IMR-90 (cell line): Measurements from ENCODE around the gene ASF1B. TPM values are rescaled to one million over a fixed set of nuclear protein-coding genes. Genes with fewer than 3 reads are reported as not detected.

Source experiments
- ATAC-seq: fragments of 200-7000 bp; cut with Tn5 transposase; 2 replicates; pipeline ENCODE4 v1.9.1; 2020; ENCODE audit warnings: low read depth, mild to moderate bottlenecking, moderate library complexity
- BruUV-seq: library from RNA; stranded (reverse); fragments of 400-500 nt; replicated peaks from 2 replicates; lab custom pipeline; 2021; lab: Mats Ljungman, UMichigan
- CTCF ChIA-PET: fragments of 300-600 bp; formaldehyde crosslinking; extraction: SDS; loops from one replicate; lab custom pipeline; 2021; ENCODE audit warnings: antibody characterized with exemption; lab: Yijun Ruan, JAX
- POLR2A ChIA-PET: fragments of 300-600 bp; sonication (Branson Sonifier 250); formaldehyde crosslinking; loops from one replicate; lab custom pipeline; 2022; ENCODE audit warnings: antibody characterized with exemption; ENCODE audit not compliant: unreplicated experiment; lab: Charles Lee
- DNase-seq: peaks from one replicate; pipeline ENCODE4 v3.0.0; 2013
- H2AFZ ChIP-seq: replicated peaks from 2 replicates; pipeline ENCODE3; 2013; ENCODE audit warnings: low read length, mild to moderate bottlenecking; ENCODE audit not compliant: poor library complexity
- H2AK5ac ChIP-seq: 2 replicates; pipeline ENCODE4 v1.6.1; 2013; ENCODE audit warnings: low read depth, low read length, inconsistent platforms
- H2AK9ac ChIP-seq: replicated peaks from 2 replicates; pipeline ENCODE3; 2013; ENCODE audit warnings: mild to moderate bottlenecking, low read depth, low read length, moderate library complexity; ENCODE audit not compliant: poor library complexity
- H2BK120ac ChIP-seq: 2 replicates; pipeline ENCODE4 v1.6.1; 2013; ENCODE audit warnings: low read depth, low read length, inconsistent platforms
- H2BK15ac ChIP-seq: 3 replicates; pipeline ENCODE4 v1.6.1; 2013; ENCODE audit warnings: low read depth, low read length, inconsistent platforms
- H2BK20ac ChIP-seq: 2 replicates; pipeline ENCODE4 v1.6.1; 2013; ENCODE audit warnings: low read depth, mild to moderate bottlenecking, inconsistent platforms, low read length, moderate library complexity
- H2BK5ac ChIP-seq: 2 replicates; pipeline ENCODE4 v1.6.1; 2013; ENCODE audit warnings: mild to moderate bottlenecking, low read depth, low read length, inconsistent platforms; ENCODE audit not compliant: poor library complexity, severe bottlenecking
- H3K14ac ChIP-seq: replicated peaks from 2 replicates; pipeline ENCODE4 v1.6.1; 2013; ENCODE audit warnings: low read depth, low read length, inconsistent platforms
- H3K18ac ChIP-seq: 2 replicates; pipeline ENCODE4 v1.6.1; 2013; ENCODE audit warnings: low read depth, low read length, control low read depth
- H3K23ac ChIP-seq: 2 replicates; pipeline ENCODE4 v1.6.1; 2013; ENCODE audit warnings: low read depth, low read length, inconsistent platforms
- H3K27ac ChIP-seq: 2 replicates; pipeline ENCODE4 v1.5.1; 2013; ENCODE audit warnings: mild to moderate bottlenecking, control low read depth, low read length; ENCODE audit not compliant: insufficient read depth
- H3K27me3 ChIP-seq: 2 replicates; pipeline ENCODE4 v1.6.1; 2013; ENCODE audit warnings: low read length; ENCODE audit not compliant: control insufficient read depth, insufficient read depth
- H3K36me3 ChIP-seq: 2 replicates; pipeline ENCODE4 v1.6.1; 2013; ENCODE audit warnings: low read length, mixed read lengths; ENCODE audit not compliant: control insufficient read depth, insufficient read depth
- H3K4ac ChIP-seq: 2 replicates; pipeline ENCODE4 v1.6.1; 2013; ENCODE audit warnings: low read depth, low read length, inconsistent platforms
- H3K4me1 ChIP-seq: 2 replicates; pipeline ENCODE4 v1.6.1; 2013; ENCODE audit warnings: low read length, mixed read lengths; ENCODE audit not compliant: control insufficient read depth, insufficient read depth
- H3K4me2 ChIP-seq: 2 replicates; pipeline ENCODE4 v1.6.1; 2013; ENCODE audit warnings: low read depth, mild to moderate bottlenecking, control low read depth, low read length, moderate library complexity
- H3K4me3 ChIP-seq: 2 replicates; pipeline ENCODE4 v1.5.1; 2013; ENCODE audit warnings: low read depth, mild to moderate bottlenecking, control low read depth, low read length, moderate library complexity; ENCODE audit not compliant: insufficient read depth
- H3K56ac ChIP-seq: 2 replicates; pipeline ENCODE4 v1.6.1; 2013; ENCODE audit warnings: low read length, inconsistent platforms; ENCODE audit not compliant: insufficient read depth; ENCODE audit errors: extremely low read depth
- H3K79me1 ChIP-seq, 2 experiments: 2 replicates each; pipeline ENCODE4 v1.6.1; 2013; ENCODE audit warnings: low read length in 2 of 2, inconsistent platforms in 1 of 2, low read depth in 1 of 2
- H3K9ac ChIP-seq: 2 replicates; pipeline ENCODE4 v1.6.1; 2013; ENCODE audit warnings: low read depth, low read length, control low read depth
- H3K9me1 ChIP-seq: 2 replicates; pipeline ENCODE4 v1.6.1; 2013; ENCODE audit warnings: low read length, inconsistent platforms; ENCODE audit not compliant: insufficient read depth
- H3K9me3 ChIP-seq: 2 replicates; pipeline ENCODE4 v1.6.1; 2013; ENCODE audit warnings: low read length; ENCODE audit not compliant: control insufficient read depth, insufficient read depth
- H4K20me1 ChIP-seq: 2 replicates; pipeline ENCODE4 v1.6.1; 2013; ENCODE audit warnings: low read length, inconsistent platforms; ENCODE audit not compliant: insufficient read depth
- H4K5ac ChIP-seq: 2 replicates; pipeline ENCODE4 v1.6.1; 2013; ENCODE audit warnings: mild to moderate bottlenecking, low read depth, low read length, control low read depth
- H4K8ac ChIP-seq, 2 experiments: 2 replicates each; pipeline ENCODE4 v1.6.1; 2013; ENCODE audit warnings: low read depth in 2 of 2, low read length in 2 of 2, control low read depth in 1 of 2, inconsistent platforms in 1 of 2
- H4K91ac ChIP-seq: 2 replicates; pipeline ENCODE4 v1.6.1; 2013; ENCODE audit warnings: low read depth, low read length, inconsistent platforms; ENCODE audit not compliant: insufficient read depth
- BHLHE40 ChIP-seq: fragments of 150-350 bp; IDR thresholded peaks from 2 replicates; pipeline ENCODE4 v1.6.1; 2016; ENCODE audit warnings: mild to moderate bottlenecking, low read depth, low read length
- CHD1 ChIP-seq: IDR thresholded peaks from 2 replicates; pipeline ENCODE4 v1.6.1; 2012; ENCODE audit warnings: low read depth, low read length, improper control_type of control experiment
- FOS ChIP-seq: fragments of 150-350 bp; IDR thresholded peaks from 2 replicates; pipeline ENCODE4 v1.6.1; 2016; ENCODE audit warnings: low read depth, low read length
- MAZ ChIP-seq: IDR thresholded peaks from 2 replicates; pipeline ENCODE4 v1.6.1; 2012; ENCODE audit warnings: low read depth, mild to moderate bottlenecking, low read length, improper control_type of control experiment, moderate library complexity, borderline replicate concordance
- MXI1 ChIP-seq: IDR thresholded peaks from 2 replicates; pipeline ENCODE4 v1.6.1; 2012; ENCODE audit warnings: low read depth, mild to moderate bottlenecking, low read length, moderate library complexity, borderline replicate concordance
- POLR2A ChIP-seq: IDR thresholded peaks from 2 replicates; pipeline ENCODE4 v1.6.1; 2012; ENCODE audit warnings: mild to moderate bottlenecking, low read depth, low read length
- RAD21 ChIP-seq: IDR thresholded peaks from 2 replicates; pipeline ENCODE4 v1.6.1; 2012; ENCODE audit warnings: low read length, improper control_type of control experiment
- RFX5 ChIP-seq: IDR thresholded peaks from 2 replicates; pipeline ENCODE4 v1.8.0; 2012; ENCODE audit warnings: low read depth, mild to moderate bottlenecking, low read length, moderate library complexity
- SMC3 ChIP-seq: fragments of 150-350 bp; IDR thresholded peaks from 2 replicates; pipeline ENCODE4 v1.6.1; 2016; ENCODE audit warnings: low read depth, mild to moderate bottlenecking, antibody characterized with exemption, low read length, moderate library complexity
- USF2 ChIP-seq: fragments of 150-350 bp; IDR thresholded peaks from 2 replicates; pipeline ENCODE4 v1.6.1; 2017; ENCODE audit warnings: mild to moderate bottlenecking, antibody characterized with exemption, low read length, low read depth
- WGBS, 2 experiments: methylation state at CpG; one replicate each; pipeline versions ENCODE4 v1.1.5 to v1.1.7; 2013; ENCODE audit warnings: missing lambda C conversion rate in 2 of 2; ENCODE audit not compliant: insufficient read length in 1 of 2; ENCODE audit errors: extremely low coverage in 2 of 2; 5-methylcytosine and 5-hydroxymethylcytosine counted together
- dilution Hi-C: fragments of 300-500 bp; cut with HindIII; formaldehyde crosslinking; loops from one replicate; pipeline ENCODE4 v1.14.3; 2018; ENCODE audit warnings: low sequenced_read_pairs; ENCODE audit not compliant: unreplicated experiment
- in situ Hi-C: fragments of 300-500 bp; cut with MboI; formaldehyde crosslinking; loops from 3 replicates; pipeline ENCODE4 v1.14.3; 2019; ENCODE audit warnings: low sequenced_read_pairs, inconsistent platforms, mixed read lengths
- intact Hi-C: fragments of 100-400 bp; cut with micrococcal nuclease; formaldehyde crosslinking; loops from 2 replicates; pipeline ENCODE4 v1.10.0; 2022
- polyA plus RNA-seq, 3 experiments: library from polyadenylated mRNA; depleted of rRNA; stranded (reverse); fragments of >200 nt; gene quantifications; 2 replicates each; pipeline ENCODE4 v1.2.3, GENCODE V29; 2012; ENCODE audit warnings: low replicate concordance in 1 of 3
- total RNA-seq: library from RNA; depleted of rRNA; stranded (reverse); fragments of >200 nt; gene quantifications from 2 replicates; pipeline ENCODE4 v1.2.3, GENCODE V29; 2012

The ASF1B gene
- total and polyA plus RNA-seq, 2 of the 4 experiments (the other 2 are of a cell fraction) = 10.4 to 12.1 TPM

- no peak for TF ChIP-seq BHLHE40
- TF ChIP-seq RFX5 = no peak
- no peak for TF ChIP-seq POLR2A
These were observed 63.0 kb downstream of the ASF1B start (continued) for GRCh38 chr19:14073261-14073924.

GRCh38 chr19:14072535-14073260 lies 63.7 kb downstream of the ASF1B start, which contains the start of gene MISP3:
Gene MISP3 (plus strand): TSS chr19:14072786. CDS start chr19:14073310, 524 bp downstream.
- Histone ChIP-seq H2BK120ac (no peak within 1 kb of the TSS), H2AFZ (peak within 1 kb of the TSS; percentile 96), H3K36me3 (no peaks in the 10 kb centered on the region), H3K4me3 (peak within 1 kb of the TSS; percentile 61), H4K8ac (peak within 1 kb of the TSS; percentile 36 to 78; a peak in 2 of 4 replicates), H3K4ac (no peak within 1 kb of the TSS; the same call in 1 of the 2 replicates), H4K5ac (no peak within 1 kb of the TSS), H3K4me2 (peak within 1 kb of the TSS; percentile 93), H2AK5ac (no peak within 1 kb of the TSS), H2BK15ac (no peak within 1 kb of the TSS), H3K56ac (no peak within 1 kb of the TSS), H2BK20ac (no peak within 1 kb of the TSS), H3K27ac (no peak within 1 kb of the TSS; the same call in 1 of the 2 replicates), H3K9ac (peak within 1 kb of the TSS; percentile 57; the same call in 1 of the 2 replicates), H3K9me1 (no peaks in the 10 kb centered on the region), H3K27me3 (peaks cover 2% of the 10 kb centered on the region; the same call in 1 of the 2 replicates), H3K14ac (no peak within 1 kb of the TSS), H3K79me1 (peaks cover 0 to 14% of the 10 kb centered on the region in 2 experiments; a peak in 1 of 4 replicates), H3K9me3 (no peaks in the 10 kb centered on the region), H2BK5ac (peak within 1 kb of the TSS; percentile 1), H2AK9ac (peak within 1 kb of the TSS; percentile 85), H4K91ac (no peak within 1 kb of the TSS; the same call in 1 of the 2 replicates), H3K4me1 (peaks cover 10% of the 10 kb centered on the region), H3K23ac (peak within 1 kb of the TSS; percentile 78; the same call in 1 of the 2 replicates), H3K18ac (no peak within 1 kb of the TSS), H4K20me1 (no peaks in the 10 kb centered on the region)
- in situ Hi-C loops = loop anchor here (5.0 kb wide), 1 partner anchor 190 kb away; no protein-coding TSS in a partner anchor
- WGBS, 2 experiments = 9% methylated on average over 25 of the region's 51 CpGs; no CpG with 5 or more reads in 1 of the 2 experiments
- CTCF ChIA-PET = interaction anchor here (1.0 to 1.3 kb wide), 4 partner anchors 13 to 332 kb away, joined by 3 to 4 read pairs (median 3); no protein-coding TSS in a partner anchor
- dilution Hi-C loops = no loop called here
- intact Hi-C loops = no loop called here
- no peak for TF ChIP-seq MXI1
- TF ChIP-seq RFX5 = no peak
- no peak for TF ChIP-seq CHD1
- no peak for TF ChIP-seq MAZ
- no peak for TF ChIP-seq RAD21
- TF ChIP-seq USF2 = no peak
- no peak for TF ChIP-seq FOS
- TF ChIP-seq SMC3 = no peak
- no peak for TF ChIP-seq BHLHE40
- POLR2A ChIA-PET = interaction anchor here (0.6 kb wide), 1 partner anchor 1710 kb away, joined by 10 read pairs; no protein-coding TSS in a partner anchor
- DNase-seq (no peak), ATAC-seq (no peak)
- no TSS peak for BruUV-seq
